GM19372 (cell line): ENCODE results near the gene KCNE1.

Experiments used
- ATAC-seq: cut with Tn5 transposase; IDR thresholded peaks from one replicate; pipeline ENCODE4 v1.9.1; 2021; ENCODE audit warnings: mild to moderate bottlenecking, low read depth, moderate library complexity; ENCODE audit not compliant: unreplicated experiment

Gene KCNE1

GRCh38 chr21:34536820-34537219, 24.8 kb upstream of the KCNE1 start:
- no peak for ATAC-seq

- no peak for ATAC-seq
Observed at GRCh38 chr21:34536311-34536710, 24.3 kb upstream of the KCNE1 start.

GRCh38 chr21:34535886-34536285, 23.9 kb upstream of the KCNE1 start:
- no peak for ATAC-seq

GRCh38 chr21:34534522-34534921, 22.5 kb upstream of the KCNE1 start:
- ATAC-seq = no peak

GRCh38 chr21:34533938-34534337, 21.9 kb upstream of the KCNE1 start:
- ATAC-seq = no peak

GRCh38 chr21:34531399-34531798, 19.4 kb upstream of the KCNE1 start:
- ATAC-seq = no peak

GRCh38 chr21:34530261-34530660, 18.3 kb upstream of the KCNE1 start:
- no peak for ATAC-seq

GRCh38 chr21:34528131-34528561, 16.1 kb upstream of the KCNE1 start:
- ATAC-seq = no peak

- ATAC-seq = no peak
Observed at GRCh38 chr21:34526618-34527290, 14.7 kb upstream of the KCNE1 start.

- no peak for ATAC-seq
Observed at GRCh38 chr21:34526241-34526617, 14.2 kb upstream of the KCNE1 start.

GRCh38 chr21:34524646-34525601, 12.9 kb upstream of the KCNE1 start:
- no peak for ATAC-seq

- ATAC-seq = no peak
Observed at GRCh38 chr21:34523019-34523555, 11.1 kb upstream of the KCNE1 start.

GRCh38 chr21:34522284-34522683, 10.3 kb upstream of the KCNE1 start:
- no peak for ATAC-seq

GRCh38 chr21:34521561-34521960, 9.6 kb upstream of the KCNE1 start:
- no peak for ATAC-seq

- no peak for ATAC-seq
Observed at GRCh38 chr21:34520764-34521508, 8.9 kb upstream of the KCNE1 start.

- ATAC-seq = no peak
Observed at GRCh38 chr21:34520281-34520680, 8.3 kb upstream of the KCNE1 start.

GRCh38 chr21:34519694-34520093, 7.7 kb upstream of the KCNE1 start:
- ATAC-seq = no peak

- no peak for ATAC-seq
Observed at GRCh38 chr21:34519016-34519415, 7.0 kb upstream of the KCNE1 start.

- ATAC-seq = no peak
Observed at GRCh38 chr21:34518301-34518700, 6.3 kb upstream of the KCNE1 start.

- ATAC-seq = no peak
Observed at GRCh38 chr21:34517491-34518245, 5.7 kb upstream of the KCNE1 start.
